Activated T-cell treated with anti-CD3 and anti-CD28 coated beads, Interleukin-2, amount 50 U/mL, for 72 hours (primary cell): ENCODE data around the gene DNAJA2. TPM values are rescaled to one million over a fixed set of nuclear protein-coding genes. Genes with fewer than 3 reads are reported as not detected.

Source experiments
- ATAC-seq, 2 donors: fragments of 150-1000 bp; cut with Tn5 transposase; replicated peaks in 1 of 2; 2 replicates each; pipeline ENCODE4 v1.10.0; 2021; ENCODE audit warnings: moderate library complexity in 2 of 2, mild to moderate bottlenecking in 1 of 2
- DNase-seq, 2 donors: peaks; one replicate each; pipeline ENCODE4 v3.0.0; 2021 to 2022; ENCODE audit warnings: mixed read lengths in 1 of 2
- H3K27ac Mint-ChIP-seq: one replicate; pipeline ENCODE4 v1.8.0; 2022; ENCODE audit warnings: mild to moderate bottlenecking, moderate library complexity, mixed read lengths
- H3K27me3 Mint-ChIP-seq: one replicate; pipeline ENCODE4 v1.8.0; 2022; ENCODE audit warnings: low read depth, mixed read lengths
- H3K36me3 Mint-ChIP-seq, 2 donors: one replicate each; pipeline ENCODE4 v1.8.0; 2022; ENCODE audit warnings: mixed read lengths in 2 of 2, mild to moderate bottlenecking in 1 of 2; ENCODE audit not compliant: insufficient read depth in 2 of 2
- H3K4me1 Mint-ChIP-seq: one replicate; pipeline ENCODE4 v1.8.0; 2022; ENCODE audit warnings: low read depth, mixed read lengths
- H3K4me3 Mint-ChIP-seq, 2 donors: one replicate each; pipeline ENCODE4 v1.8.0; 2022; ENCODE audit warnings: mild to moderate bottlenecking in 2 of 2, mixed read lengths in 2 of 2, moderate library complexity in 2 of 2
- H3K9me3 Mint-ChIP-seq, 2 donors: one replicate each; pipeline ENCODE4 v1.8.0; 2022; ENCODE audit warnings: mixed read lengths in 2 of 2
- total RNA-seq, 2 donors: library from RNA; stranded (reverse); gene quantifications; one replicate each; pipeline ENCODE4 v1.2.3, GENCODE V29; 2022

Gene DNAJA2
- total RNA-seq, 2 donors from 2014 or later: 65.2 to 65.4 TPM

GRCh38 chr16:46996952-46997458 is 23.5 kb upstream of the DNAJA2 start:
- no peak overlapping the region for H3K4me3 Mint-ChIP-seq
- no peak overlapping the region for H3K27ac Mint-ChIP-seq
- H3K9me3 Mint-ChIP-seq: no peaks in the 10 kb centered on the region
- H3K27me3 Mint-ChIP-seq: no peaks in the 10 kb centered on the region
- no peaks in the 10 kb centered on the region for H3K36me3 Mint-ChIP-seq
- ATAC-seq (no peak), DNase-seq (no peak)
- H3K4me1 Mint-ChIP-seq: no peaks in the 10 kb centered on the region

GRCh38 chr16:46996391-46996790 is 22.9 kb upstream of the DNAJA2 start:
- DNase-seq (peak in 1 of 2 donors; percentile 21), ATAC-seq (peak in 1 of 2 donors; percentile 25)
- H3K4me3 Mint-ChIP-seq: no peak overlapping the region
- no peaks in the 10 kb centered on the region for H3K27me3 Mint-ChIP-seq
- H3K4me1 Mint-ChIP-seq: no peaks in the 10 kb centered on the region
- H3K9me3 Mint-ChIP-seq: no peaks in the 10 kb centered on the region
- H3K36me3 Mint-ChIP-seq: no peaks in the 10 kb centered on the region
- no peak overlapping the region for H3K27ac Mint-ChIP-seq

GRCh38 chr16:46991729-46992704 is 18.5 kb upstream of the DNAJA2 start:
- H3K9me3 Mint-ChIP-seq: no peaks in the 10 kb centered on the region
- ATAC-seq (no peak), DNase-seq (no peak)
- no peaks in the 10 kb centered on the region for H3K4me1 Mint-ChIP-seq
- H3K27ac Mint-ChIP-seq: no peak overlapping the region
- H3K4me3 Mint-ChIP-seq: no peak overlapping the region
- H3K27me3 Mint-ChIP-seq: no peaks in the 10 kb centered on the region
- no peaks in the 10 kb centered on the region for H3K36me3 Mint-ChIP-seq

- no peaks in the 10 kb centered on the region for H3K36me3 Mint-ChIP-seq
- no peaks in the 10 kb centered on the region for H3K27me3 Mint-ChIP-seq
- H3K27ac Mint-ChIP-seq: no peak overlapping the region
- H3K4me1 Mint-ChIP-seq: no peaks in the 10 kb centered on the region
- DNase-seq: no peak
- no peaks in the 10 kb centered on the region for H3K9me3 Mint-ChIP-seq
- no peak for ATAC-seq
- no peak overlapping the region for H3K4me3 Mint-ChIP-seq
These were observed 13.4 kb upstream of the DNAJA2 start for GRCh38 chr16:46986896-46987295.

- DNase-seq: no peak
- Mint-ChIP-seq H3K27ac (no peak overlapping the region), H3K27me3 (no peaks in the 10 kb centered on the region), H3K9me3 (no peaks in the 10 kb centered on the region), H3K4me3 (no peak overlapping the region), H3K36me3 (no peaks in the 10 kb centered on the region), H3K4me1 (no peaks in the 10 kb centered on the region)
- no peak for ATAC-seq
These were observed 13.0 kb upstream of the DNAJA2 start for GRCh38 chr16:46986438-46986837.

- no peaks in the 10 kb centered on the region for H3K27me3 Mint-ChIP-seq
- no peak for ATAC-seq
- no peak overlapping the region for H3K27ac Mint-ChIP-seq
- H3K36me3 Mint-ChIP-seq: no peaks in the 10 kb centered on the region
- H3K9me3 Mint-ChIP-seq: no peaks in the 10 kb centered on the region
- no peak overlapping the region for H3K4me3 Mint-ChIP-seq
- no peaks in the 10 kb centered on the region for H3K4me1 Mint-ChIP-seq
- DNase-seq: no peak
These were observed 8.9 kb upstream of the DNAJA2 start for GRCh38 chr16:46982335-46982734.

- no peak overlapping the region for H3K27ac Mint-ChIP-seq
- no peaks in the 10 kb centered on the region for H3K36me3 Mint-ChIP-seq
- H3K9me3 Mint-ChIP-seq: no peaks in the 10 kb centered on the region
- H3K4me1 Mint-ChIP-seq: peaks cover 13% of the 10 kb centered on the region
- no peak for ATAC-seq
- no peak overlapping the region for H3K4me3 Mint-ChIP-seq
- H3K27me3 Mint-ChIP-seq: no peaks in the 10 kb centered on the region
- no peak for DNase-seq
These were observed 7.5 kb upstream of the DNAJA2 start for GRCh38 chr16:46980926-46981325.

- Mint-ChIP-seq H3K27me3 (no peaks in the 10 kb centered on the region), H3K27ac (peak overlapping the region; percentile 88), H3K9me3 (no peaks in the 10 kb centered on the region), H3K4me1 (peaks cover 46% of the 10 kb centered on the region), H3K36me3 (peaks cover 6% of the 10 kb centered on the region in 2 donors), H3K4me3 (peak overlapping the region; percentile 48 to 57)
- DNase-seq (no peak), ATAC-seq (no peak)
These were observed 3.1 kb upstream of the DNAJA2 start for GRCh38 chr16:46976550-46976949.

- peak overlapping the region; percentile 88 for H3K27ac Mint-ChIP-seq
- DNase-seq (no peak), ATAC-seq (no peak)
- peak overlapping the region; percentile 48 to 57 for H3K4me3 Mint-ChIP-seq
- H3K4me1 Mint-ChIP-seq: peaks cover 52% of the 10 kb centered on the region
- no peaks in the 10 kb centered on the region for H3K27me3 Mint-ChIP-seq
- peaks cover 8 to 10% of the 10 kb centered on the region in 2 donors for H3K36me3 Mint-ChIP-seq
- H3K9me3 Mint-ChIP-seq: no peaks in the 10 kb centered on the region
These were observed 2.5 kb upstream of the DNAJA2 start for GRCh38 chr16:46975908-46976470.

- Mint-ChIP-seq H3K27ac (peak overlapping the region; percentile 98), H3K9me3 (no peaks in the 10 kb centered on the region), H3K4me3 (peak overlapping the region; percentile 92 to 96), H3K27me3 (no peaks in the 10 kb centered on the region), H3K4me1 (peaks cover 58% of the 10 kb centered on the region), H3K36me3 (peaks cover 8 to 12% of the 10 kb centered on the region in 2 donors)
- ATAC-seq: no peak
- no peak for DNase-seq
These were observed 1.7 kb upstream of the DNAJA2 start for GRCh38 chr16:46975165-46975564.

- Mint-ChIP-seq H3K9me3 (no peaks in the 10 kb centered on the region), H3K36me3 (peaks cover 10 to 12% of the 10 kb centered on the region in 2 donors), H3K27ac (peak overlapping the region; percentile 98), H3K4me1 (peaks cover 64% of the 10 kb centered on the region), H3K4me3 (peak overlapping the region; percentile 92 to 96), H3K27me3 (no peaks in the 10 kb centered on the region)
- ATAC-seq (peak in 1 of 2 donors; percentile 10), DNase-seq (peak; percentile 19 to 24)
These were observed 878 bp upstream of the DNAJA2 start for GRCh38 chr16:46974352-46974751.

GRCh38 chr16:46973996-46974324 is 486 bp upstream of the DNAJA2 start:
- DNase-seq (no peak), ATAC-seq (no peak)
- Mint-ChIP-seq H3K36me3 (peaks cover 12 to 14% of the 10 kb centered on the region in 2 donors), H3K9me3 (no peaks in the 10 kb centered on the region), H3K27ac (peak overlapping the region; percentile 98), H3K27me3 (no peaks in the 10 kb centered on the region), H3K4me1 (peaks cover 68% of the 10 kb centered on the region), H3K4me3 (peak overlapping the region; percentile 92 to 96)

- Mint-ChIP-seq H3K27me3 (no peaks in the 10 kb centered on the region), H3K4me1 (peaks cover 72% of the 10 kb centered on the region), H3K36me3 (peaks cover 12 to 20% of the 10 kb centered on the region in 2 donors), H3K9me3 (no peaks in the 10 kb centered on the region), H3K27ac (peak overlapping the region; percentile 97), H3K4me3 (peak overlapping the region; percentile 97 to 99)
- DNase-seq: peak; percentile 71 to 74
- ATAC-seq: peak; percentile 58 to 61
These were observed 856 bp downstream of the DNAJA2 start for GRCh38 chr16:46972429-46973206.
